Fibroblast of the conjunctiva (primary cell): Measurements from ENCODE around the gene IGFL3.

Source experiments
- DNase-seq: peaks from one replicate; pipeline ENCODE4 v3.0.0-alpha.2; 2010; ENCODE audit warnings: low read depth

The IGFL3 gene

GRCh38 chr19:46076951-46077814 is 47.3 kb downstream of the IGFL3 start:
- peak; percentile 52 for DNase-seq

- DNase-seq: no peak
These were observed 48.2 kb downstream of the IGFL3 start for GRCh38 chr19:46076031-46076880.

- no peak for DNase-seq
These were observed 51.1 kb downstream of the IGFL3 start for GRCh38 chr19:46073268-46073922.
